ENCODE measurements around the gene WNT2B. TPM values are rescaled to one million over a fixed set of nuclear protein-coding genes. Genes with fewer than 3 reads are reported as not detected.
"Not testable (repeated sequence)": the region's sequence is repeated elsewhere in the genome, so short reads cannot be mapped to it uniquely, and the experiment has no call there.

Gene WNT2B
- total and polyA plus RNA-seq, 2 donors (not counting 3 experiments of a cell fraction or from before 2014, with no cell fraction given), result 1.5 to 3.6 TPM

DNA sequence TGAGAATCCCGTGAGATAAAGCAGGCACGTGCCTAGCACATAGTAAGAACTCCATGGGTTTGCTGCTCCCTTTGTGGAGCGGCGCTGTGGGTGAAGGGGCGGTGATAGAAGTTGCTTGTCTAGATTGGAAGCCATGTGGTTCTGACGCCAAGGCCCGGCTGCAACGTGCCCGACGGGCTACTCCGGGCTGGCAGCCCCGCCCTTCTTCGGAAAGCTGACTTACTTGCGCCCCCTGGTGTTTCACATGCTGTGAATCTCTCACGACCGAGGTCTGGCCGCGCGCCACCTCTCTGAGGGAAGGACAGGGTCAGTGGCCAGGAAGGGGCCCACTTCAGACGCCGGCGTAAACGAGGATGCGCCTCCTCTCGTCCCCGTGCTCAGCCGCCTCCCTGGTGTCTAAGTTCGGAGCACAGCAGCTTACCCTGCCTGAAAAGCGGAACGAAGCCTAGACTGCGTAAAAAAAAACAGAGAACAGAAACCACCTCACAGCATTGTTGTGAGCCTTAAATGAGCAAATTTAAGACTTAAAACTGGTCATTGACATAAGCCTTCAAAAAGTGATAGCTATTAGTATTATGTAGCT is 42.6 kb upstream of the WNT2B start:
- no TSS peak for BruUV-seq (replicated peaks)

DNA sequence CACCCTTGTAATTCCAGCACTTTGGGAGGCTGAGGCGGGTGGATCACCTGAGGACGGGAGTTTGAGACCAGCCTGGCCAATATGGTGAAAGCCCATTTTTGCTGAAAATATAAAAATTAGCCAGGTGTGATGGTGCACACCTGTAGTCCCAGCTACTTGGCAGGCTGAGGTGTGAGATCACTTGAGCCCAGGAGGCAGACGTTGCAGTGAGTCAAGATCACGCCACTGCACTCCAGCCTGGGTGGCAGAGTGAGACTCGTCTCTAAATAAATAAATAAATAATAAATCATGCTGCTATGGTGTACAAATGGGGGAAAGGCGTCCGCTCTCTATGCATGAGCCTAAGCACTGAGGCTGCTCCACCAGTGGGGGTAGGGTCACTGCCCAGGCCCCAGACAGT is 38.4 kb upstream of the WNT2B start:
- H3K27ac ChIP-seq (ENCODE audit: insufficient read depth, low read depth, low read length); H4K20me1 ChIP-seq (replicated peaks; ENCODE audit: control insufficient read depth, extremely low read depth, insufficient read depth, low read length); intact Hi-C loops (cut with micrococcal nuclease); H3K36me3 ChIP-seq (ENCODE audit: control insufficient read depth in 2 of 2, extremely low read depth in 1 of 2, insufficient read depth in 2 of 2, low read length in 2 of 2); H3K79me2 ChIP-seq (ENCODE audit: control insufficient read depth, insufficient read depth, low read length); H3K9me1 ChIP-seq (replicated peaks; ENCODE audit: control insufficient read depth, extremely low read depth, insufficient read depth, low read length); H3K27me3 ChIP-seq (ENCODE audit: control insufficient read depth in 2 of 2, insufficient read depth in 2 of 2, low read length in 2 of 2); H3K4me2 ChIP-seq (ENCODE audit: insufficient read depth, low read length); FAIRE-seq; BruUV-seq (replicated peaks); CTCF ChIA-PET; H3K9me3 ChIP-seq (replicated peaks; ENCODE audit: control insufficient read depth, insufficient read depth, low read length); H3K9ac ChIP-seq (replicated peaks; ENCODE audit: extremely low read depth, insufficient read depth, low read length); H2AFZ ChIP-seq (ENCODE audit: low read depth, low read length); H3K4me3 ChIP-seq (replicated peaks in 1 of 3; ENCODE audit: insufficient read depth in 1 of 3, low read depth in 1 of 3, low read length in 3 of 3); dilution Hi-C loops (cut with MboI; ENCODE audit: extremely low pct_ligation_motif_present, low sequenced_read_pairs); DNase-seq (ENCODE audit: low read depth, low spot score): not testable (repeated sequence)
- peaks cover 19% of the 10 kb centered on the region for H3K4me1 ChIP-seq (ENCODE audit: control insufficient read depth, extremely low read depth, insufficient read depth, low read length)
- POLR2A ChIA-PET, result interaction anchor here (1.3 kb wide), 1 partner anchor 8 kb away, joined by 3 read pairs; no protein-coding TSS in a partner anchor

More for the DNA sequence above, 42.6 kb upstream of the WNT2B start:
- POLR2A ChIA-PET, result interaction anchor here (0.6 to 1.0 kb wide), 2 partner anchors 28 to 72 kb away, joined by 3 to 4 read pairs; no protein-coding TSS in a partner anchor
- peak; percentile 97 for DNase-seq (ENCODE audit: low read depth, low spot score)
- H2AFZ ChIP-seq (ENCODE audit: low read depth, low read length), result no peak overlapping the region
- TF ChIP-seq POLR2A (IDR thresholded peaks at IDR 0.05; ENCODE audit: low read depth, low read length) (peak; percentile 71), JUN (IDR thresholded peaks at IDR 0.05; ENCODE audit: borderline replicate concordance, insufficient read depth, insufficient read length, low read depth) (no peak), MYC (IDR thresholded peaks at IDR 0.05; ENCODE audit: low read depth, low read length) (peak; percentile 90), GATA2 (IDR thresholded peaks at IDR 0.05; ENCODE audit: insufficient read depth, insufficient read length, low read depth, low read length) (no peak), EZH2 (IDR thresholded peaks at IDR 0.05; ENCODE audit: borderline replicate concordance, low read depth, low read length, severe bottlenecking) (no peak), POLR2AphosphoS5 (IDR thresholded peaks at IDR 0.05; ENCODE audit: insufficient read depth, low read depth, low read length) (peak; percentile 95), FOS (IDR thresholded peaks at IDR 0.05; ENCODE audit: borderline replicate concordance, insufficient read depth, low read length) (no peak)
- TF ChIP-seq, protein P1, sequence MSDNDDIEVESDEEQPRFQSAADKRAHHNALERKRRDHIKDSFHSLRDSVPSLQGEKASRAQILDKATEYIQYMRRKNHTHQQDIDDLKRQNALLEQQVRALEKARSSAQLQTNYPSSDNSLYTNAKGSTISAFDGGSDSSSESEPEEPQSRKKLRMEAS (IDR thresholded peaks at IDR 0.05; ENCODE audit: insufficient read depth, insufficient read length), result peak; percentile 93
- TF ChIP-seq, protein P2, sequence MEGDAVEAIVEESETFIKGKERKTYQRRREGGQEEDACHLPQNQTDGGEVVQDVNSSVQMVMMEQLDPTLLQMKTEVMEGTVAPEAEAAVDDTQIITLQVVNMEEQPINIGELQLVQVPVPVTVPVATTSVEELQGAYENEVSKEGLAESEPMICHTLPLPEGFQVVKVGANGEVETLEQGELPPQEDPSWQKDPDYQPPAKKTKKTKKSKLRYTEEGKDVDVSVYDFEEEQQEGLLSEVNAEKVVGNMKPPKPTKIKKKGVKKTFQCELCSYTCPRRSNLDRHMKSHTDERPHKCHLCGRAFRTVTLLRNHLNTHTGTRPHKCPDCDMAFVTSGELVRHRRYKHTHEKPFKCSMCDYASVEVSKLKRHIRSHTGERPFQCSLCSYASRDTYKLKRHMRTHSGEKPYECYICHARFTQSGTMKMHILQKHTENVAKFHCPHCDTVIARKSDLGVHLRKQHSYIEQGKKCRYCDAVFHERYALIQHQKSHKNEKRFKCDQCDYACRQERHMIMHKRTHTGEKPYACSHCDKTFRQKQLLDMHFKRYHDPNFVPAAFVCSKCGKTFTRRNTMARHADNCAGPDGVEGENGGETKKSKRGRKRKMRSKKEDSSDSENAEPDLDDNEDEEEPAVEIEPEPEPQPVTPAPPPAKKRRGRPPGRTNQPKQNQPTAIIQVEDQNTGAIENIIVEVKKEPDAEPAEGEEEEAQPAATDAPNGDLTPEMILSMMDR (IDR thresholded peaks at IDR 0.05; ENCODE audit: extremely low read depth in 1 of 2, insufficient read depth in 1 of 2, low read depth in 1 of 2, low read length in 2 of 2), result peak; percentile 82 to 85
- H3K9me1 ChIP-seq (replicated peaks; ENCODE audit: control insufficient read depth, extremely low read depth, insufficient read depth, low read length), result no peaks in the 10 kb centered on the region
- H3K4me3 ChIP-seq (replicated peaks in 1 of 3; ENCODE audit: insufficient read depth in 1 of 3, low read depth in 1 of 3, low read length in 3 of 3), result peak overlapping the region in 1 of 3 experiments; percentile 5
- intact Hi-C loops (cut with micrococcal nuclease) (loop anchor here (1.0 to 2.0 kb wide), 6 partner anchors 27 to 241 kb away; partner anchors contain the start of genes CAPZA1, RHOC and ST7L), dilution Hi-C loops (cut with MboI; ENCODE audit: extremely low pct_ligation_motif_present, low sequenced_read_pairs) (no loop called here)
- no peaks in the 10 kb centered on the region for H4K20me1 ChIP-seq (replicated peaks; ENCODE audit: control insufficient read depth, extremely low read depth, insufficient read depth, low read length)
- H3K27ac ChIP-seq (ENCODE audit: insufficient read depth, low read depth, low read length), result peak overlapping the region; percentile 59
- H3K4me2 ChIP-seq (ENCODE audit: insufficient read depth, low read length), result peak overlapping the region; percentile 42
- no peaks in the 10 kb centered on the region for H3K9me3 ChIP-seq (replicated peaks; ENCODE audit: control insufficient read depth, insufficient read depth, low read length)
- peaks cover 0 to 6% of the 10 kb centered on the region in 2 experiments for H3K36me3 ChIP-seq (ENCODE audit: control insufficient read depth in 2 of 2, extremely low read depth in 1 of 2, insufficient read depth in 2 of 2, low read length in 2 of 2)
- H3K79me2 ChIP-seq (ENCODE audit: control insufficient read depth, insufficient read depth, low read length), result no peaks in the 10 kb centered on the region
- CTCF ChIA-PET, result interaction anchor here (0.8 to 7.6 kb wide), 22 partner anchors 9 to 234 kb away, joined by 3 to 89 read pairs (median 8); partner anchors contain the start of gene CTTNBP2NL
- no peaks in the 10 kb centered on the region for H3K27me3 ChIP-seq (ENCODE audit: control insufficient read depth in 2 of 2, insufficient read depth in 2 of 2, low read length in 2 of 2)
- H3K4me1 ChIP-seq (ENCODE audit: control insufficient read depth, extremely low read depth, insufficient read depth, low read length), result peaks cover 28% of the 10 kb centered on the region
- H3K9ac ChIP-seq (replicated peaks; ENCODE audit: extremely low read depth, insufficient read depth, low read length), result peak overlapping the region; percentile 49
- FAIRE-seq, result peak; percentile 96
